DOHH2 (cell line): ENCODE results near the gene GSTA3.

Experiments used
- EZH2phosphoT487 ChIP-seq: fragments of 200-600 bp; sonication (generic); IDR thresholded peaks from 2 replicates; pipeline ENCODE4 v1.6.1; 2017; ENCODE audit warnings: borderline replicate concordance, mild to moderate bottlenecking, antibody characterized with exemption, low read length, moderate library complexity, mixed read lengths
- TF ChIP-seq, protein P1 (sequence below): fragments of 200-600 bp; sonication (generic); IDR thresholded peaks from one replicate; pipeline ENCODE4 v1.5.1; 2014; ENCODE audit warnings: antibody characterized with exemption, mild to moderate bottlenecking, low read depth, low read length; ENCODE audit not compliant: poor library complexity, severe bottlenecking

DNA sequence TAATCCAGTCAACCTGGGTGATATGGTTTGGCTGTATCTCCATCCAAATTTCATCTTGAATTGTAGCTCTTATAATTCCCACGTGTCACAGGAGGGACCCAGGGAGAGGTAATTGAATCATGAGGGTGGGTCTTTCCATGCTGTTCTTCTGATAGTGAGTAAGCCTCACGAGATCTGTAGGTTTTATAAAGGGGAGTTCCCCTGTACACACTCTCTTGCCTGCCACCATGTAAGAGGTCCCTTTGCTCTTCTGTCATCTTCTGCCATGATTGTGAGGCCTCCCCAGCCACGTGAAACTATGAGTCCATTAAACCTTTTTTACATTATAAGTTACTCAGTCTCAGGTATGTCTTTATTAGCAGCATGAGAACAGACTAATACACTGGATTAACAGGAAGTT lies 19.5 kb downstream of the GSTA3 start:
- TF ChIP-seq, protein P1, sequence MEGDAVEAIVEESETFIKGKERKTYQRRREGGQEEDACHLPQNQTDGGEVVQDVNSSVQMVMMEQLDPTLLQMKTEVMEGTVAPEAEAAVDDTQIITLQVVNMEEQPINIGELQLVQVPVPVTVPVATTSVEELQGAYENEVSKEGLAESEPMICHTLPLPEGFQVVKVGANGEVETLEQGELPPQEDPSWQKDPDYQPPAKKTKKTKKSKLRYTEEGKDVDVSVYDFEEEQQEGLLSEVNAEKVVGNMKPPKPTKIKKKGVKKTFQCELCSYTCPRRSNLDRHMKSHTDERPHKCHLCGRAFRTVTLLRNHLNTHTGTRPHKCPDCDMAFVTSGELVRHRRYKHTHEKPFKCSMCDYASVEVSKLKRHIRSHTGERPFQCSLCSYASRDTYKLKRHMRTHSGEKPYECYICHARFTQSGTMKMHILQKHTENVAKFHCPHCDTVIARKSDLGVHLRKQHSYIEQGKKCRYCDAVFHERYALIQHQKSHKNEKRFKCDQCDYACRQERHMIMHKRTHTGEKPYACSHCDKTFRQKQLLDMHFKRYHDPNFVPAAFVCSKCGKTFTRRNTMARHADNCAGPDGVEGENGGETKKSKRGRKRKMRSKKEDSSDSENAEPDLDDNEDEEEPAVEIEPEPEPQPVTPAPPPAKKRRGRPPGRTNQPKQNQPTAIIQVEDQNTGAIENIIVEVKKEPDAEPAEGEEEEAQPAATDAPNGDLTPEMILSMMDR: no peak
- TF ChIP-seq EZH2phosphoT487: no peak
